Smooth muscle cell (in vitro differentiated cells): Measurements from ENCODE around the gene PKD1L1. TPM values are rescaled to one million over a fixed set of nuclear protein-coding genes. Genes with fewer than 3 reads are reported as not detected.

Experiments
- DNase-seq: peaks from one replicate; lab custom pipeline; 2025; ENCODE audit not compliant: unreplicated experiment; lab: John Stamatoyannopoulos, UW
- H2AFZ ChIP-seq: fragments of 200-600 bp; sonication (generic); 2 replicates; pipeline ENCODE4 v1.6.0; 2016; ENCODE audit warnings: antibody characterized with exemption, low read depth, mild to moderate bottlenecking
- H3F3A ChIP-seq: fragments of 200-600 bp; sonication (generic); 2 replicates; pipeline ENCODE4 v1.6.0; 2017; ENCODE audit warnings: antibody characterized with exemption, low read depth
- H3K27ac ChIP-seq: fragments of 200-600 bp; sonication (generic); 2 replicates; pipeline ENCODE4 v1.5.1; 2016; ENCODE audit warnings: low read depth, mild to moderate bottlenecking
- H3K27me3 ChIP-seq: fragments of 200-600 bp; sonication (generic); 2 replicates; pipeline ENCODE4 v1.6.1; 2016; ENCODE audit warnings: low read depth, mild to moderate bottlenecking
- H3K36me3 ChIP-seq: fragments of 200-600 bp; sonication (generic); 2 replicates; pipeline ENCODE4 v1.5.1; 2016; ENCODE audit warnings: low read depth
- H3K4me1 ChIP-seq: fragments of 200-600 bp; sonication (generic); 2 replicates; pipeline ENCODE4 v1.5.1; 2016; ENCODE audit warnings: low read depth
- H3K4me2 ChIP-seq: fragments of 200-600 bp; sonication (generic); 2 replicates; pipeline ENCODE4 v1.6.0; 2016; ENCODE audit warnings: mild to moderate bottlenecking
- H3K4me3 ChIP-seq: fragments of 200-600 bp; sonication (generic); 2 replicates; pipeline ENCODE4 v1.5.1; 2016; ENCODE audit warnings: mild to moderate bottlenecking
- H3K79me2 ChIP-seq: fragments of 200-600 bp; sonication (generic); 2 replicates; pipeline ENCODE4 v1.6.0; 2016; ENCODE audit warnings: low read depth, mild to moderate bottlenecking
- H3K9ac ChIP-seq: fragments of 200-600 bp; sonication (generic); 2 replicates; pipeline ENCODE4 v1.6.0; 2016; ENCODE audit warnings: low read depth
- H3K9me3 ChIP-seq: fragments of 200-600 bp; sonication (generic); replicated peaks from 2 replicates; pipeline ENCODE4 v1.5.1; 2016; ENCODE audit warnings: low read depth
- H4K20me1 ChIP-seq: fragments of 200-600 bp; sonication (generic); 2 replicates; pipeline ENCODE4 v1.6.0; 2016; ENCODE audit warnings: low read depth
- CTCF ChIP-seq: fragments of 200-600 bp; sonication (generic); IDR thresholded peaks from 2 replicates; pipeline ENCODE4 v1.5.1; 2017; ENCODE audit warnings: borderline replicate concordance, mild to moderate bottlenecking, antibody characterized with exemption; ENCODE audit not compliant: insufficient read depth, poor library complexity, severe bottlenecking
- WGBS: methylation state at CpG from one replicate; pipeline ENCODE4 v1.1.7; 2016; ENCODE audit warnings: low lambda C conversion rate; 5-methylcytosine and 5-hydroxymethylcytosine counted together
- polyA plus RNA-seq: library from polyadenylated mRNA; unstranded; fragments of >200 nt; fragmentation: Nextera tagmentation; extraction: Ambion mirVana; gene quantifications from 2 replicates; pipeline ENCODE4 v1.2.1, GENCODE V29; 2016
- total RNA-seq: library from RNA; depleted of rRNA; stranded (reverse); fragments of >200 nt; gene quantifications from 2 replicates; pipeline ENCODE4 v1.2.3, GENCODE V29; 2014

Gene PKD1L1
- total and polyA plus RNA-seq, 2 experiments from 2014 or later: 0.04 to 0.06 TPM

GRCh38 chr7:47751043-47751442 lies 197.2 kb downstream of the PKD1L1 start:
- Histone ChIP-seq H3F3A (no peaks in the 10 kb centered on the region), H3K27ac (no peak overlapping the region), H3K4me2 (no peak overlapping the region), H3K9me3 (no peaks in the 10 kb centered on the region), H2AFZ (no peak overlapping the region), H3K4me1 (no peaks in the 10 kb centered on the region), H3K36me3 (no peaks in the 10 kb centered on the region), H3K4me3 (no peak overlapping the region), H3K9ac (no peak overlapping the region), H4K20me1 (no peaks in the 10 kb centered on the region), H3K79me2 (no peaks in the 10 kb centered on the region), H3K27me3 (no peaks in the 10 kb centered on the region)
- no peak for DNase-seq
- no peak for TF ChIP-seq CTCF
- WGBS: 92% methylated on average over 5 of the region's 5 CpGs

GRCh38 chr7:47748041-47748440 lies 200.2 kb downstream of the PKD1L1 start:
- H2AFZ ChIP-seq: peak overlapping the region; percentile 53
- no peaks in the 10 kb centered on the region for H3K27me3 ChIP-seq
- no peaks in the 10 kb centered on the region for H3F3A ChIP-seq
- peaks cover 5% of the 10 kb centered on the region for H3K4me1 ChIP-seq
- H4K20me1 ChIP-seq: no peaks in the 10 kb centered on the region
- DNase-seq: no peak
- no peaks in the 10 kb centered on the region for H3K79me2 ChIP-seq
- no peak overlapping the region for H3K27ac ChIP-seq
- no peaks in the 10 kb centered on the region for H3K9me3 ChIP-seq
- no peaks in the 10 kb centered on the region for H3K36me3 ChIP-seq
- no peak overlapping the region for H3K4me3 ChIP-seq
- no peak overlapping the region for H3K9ac ChIP-seq
- no peak overlapping the region for H3K4me2 ChIP-seq
- WGBS: 65% methylated on average over 7 of the region's 7 CpGs
- TF ChIP-seq CTCF: no peak

GRCh38 chr7:47747160-47747559 lies 201.1 kb downstream of the PKD1L1 start:
- no peak for TF ChIP-seq CTCF
- Histone ChIP-seq H3F3A (no peaks in the 10 kb centered on the region), H3K4me2 (no peak overlapping the region), H3K27ac (no peak overlapping the region), H3K4me3 (no peak overlapping the region), H3K36me3 (no peaks in the 10 kb centered on the region), H2AFZ (no peak overlapping the region), H4K20me1 (no peaks in the 10 kb centered on the region), H3K79me2 (no peaks in the 10 kb centered on the region), H3K4me1 (peaks cover 5% of the 10 kb centered on the region), H3K27me3 (no peaks in the 10 kb centered on the region), H3K9ac (no peak overlapping the region), H3K9me3 (no peaks in the 10 kb centered on the region)
- DNase-seq: no peak
- 86% methylated on average over 6 of the region's 6 CpGs for WGBS

- Histone ChIP-seq H3K36me3 (no peaks in the 10 kb centered on the region), H3K9ac (no peak overlapping the region), H3K4me2 (no peak overlapping the region), H3K4me1 (peaks cover 5% of the 10 kb centered on the region), H3K9me3 (no peaks in the 10 kb centered on the region), H3K4me3 (no peak overlapping the region), H2AFZ (no peak overlapping the region), H3K27me3 (no peaks in the 10 kb centered on the region), H4K20me1 (no peaks in the 10 kb centered on the region), H3K27ac (no peak overlapping the region), H3F3A (no peaks in the 10 kb centered on the region), H3K79me2 (no peaks in the 10 kb centered on the region)
- DNase-seq: no peak
- TF ChIP-seq CTCF: no peak
- 100% methylated on average over 4 of the region's 4 CpGs for WGBS
Observed at GRCh38 chr7:47746468-47746867, 201.8 kb downstream of the PKD1L1 start.
